GM12873 (cell line): ENCODE data around the gene SEPTIN6.

Source experiments
- CTCF ChIP-seq: IDR thresholded peaks from 2 replicates; pipeline ENCODE4 v1.5.1; 2012; ENCODE audit warnings: low read depth, mild to moderate bottlenecking, moderate library complexity, low read length, control low read depth; ENCODE audit not compliant: insufficient read depth; ENCODE audit errors: missing control alignments

SEPTIN6 gene

GRCh38 chrX:119643696-119644095 is 49.3 kb downstream of the SEPTIN6 start:
- no peak for TF ChIP-seq CTCF
